T-helper 2 cell (primary cell): ENCODE data around the gene DDN.

Source experiments
- DNase-seq, 5 experiments: peaks; one replicate each; pipeline versions ENCODE4 v3.0.0 to v3.0.0-alpha.2; 2012 to 2022

Gene DDN

GRCh38 chr12:49013428-49013827 lies 14.3 kb upstream of the DDN start:
- no peak for DNase-seq

DNA sequence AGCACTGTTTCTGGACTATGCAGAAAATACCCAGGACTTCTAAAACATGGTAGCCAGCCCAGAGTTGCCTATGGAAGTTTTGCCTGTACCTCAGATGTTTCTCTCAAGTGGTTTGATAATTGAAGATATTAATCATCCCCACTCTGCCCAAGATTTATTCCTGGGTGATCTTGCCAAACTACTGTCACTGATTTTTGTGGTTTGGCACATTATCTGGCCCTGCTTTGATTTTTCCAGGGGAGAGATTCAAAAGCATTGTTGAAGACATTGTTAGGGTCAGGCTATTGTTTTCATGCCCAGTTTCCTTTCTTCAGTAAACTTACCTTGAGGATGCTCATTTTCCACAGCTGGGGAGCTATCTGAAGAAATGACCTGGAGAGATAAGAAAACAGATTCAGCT lies 13.6 kb upstream of the DDN start:
- no peak for DNase-seq

DNA sequence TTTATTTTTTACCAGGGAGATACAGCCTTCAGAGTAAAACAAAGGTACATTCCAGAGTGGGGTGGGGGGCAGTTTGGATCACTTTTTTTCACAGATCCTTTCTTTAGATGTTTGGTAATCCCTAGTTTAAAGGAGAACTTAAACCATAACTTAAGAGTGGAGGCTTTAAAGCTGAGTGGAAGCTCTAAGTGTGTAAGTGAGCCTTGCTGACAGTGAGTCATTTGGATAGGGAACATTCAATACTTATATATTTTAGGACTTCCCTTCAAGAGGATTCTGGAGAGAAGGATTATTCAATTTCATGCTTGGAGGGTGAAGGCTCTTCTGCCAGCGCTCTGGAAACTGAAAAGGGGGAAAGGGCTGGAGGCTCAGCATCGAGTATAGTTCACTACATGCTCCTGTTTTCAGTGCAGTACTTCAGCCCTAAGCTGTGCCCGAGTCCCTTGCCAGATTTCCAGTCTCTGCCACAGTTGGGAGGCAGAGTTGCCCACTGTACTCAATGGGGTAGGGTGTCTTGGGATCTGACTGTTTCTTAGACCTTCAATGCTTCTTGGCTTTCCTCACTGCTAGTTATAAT lies 11.0 kb upstream of the DDN start:
- DNase-seq: no peak

GRCh38 chr12:49008943-49009342 lies 9.8 kb upstream of the DDN start:
- no peak for DNase-seq

- no peak for DNase-seq
Measured at GRCh38 chr12:49000346-49000745, 1.2 kb upstream of the DDN start.

GRCh38 chr12:48998497-48999353 lies 450 bp downstream of the DDN start:
- peak in 2 of 5 experiments; percentile 16 to 37 for DNase-seq

- DNase-seq: peak in 1 of 5 experiments; percentile 26
Measured at GRCh38 chr12:48997719-48998496, 1.3 kb downstream of the DDN start.

GRCh38 chr12:48996794-48997718 lies 2.1 kb downstream of the DDN start:
- peak in 4 of 5 experiments; percentile 47 to 70 (median 52) for DNase-seq

- peak in 2 of 5 experiments; percentile 25 to 40 for DNase-seq
Measured at GRCh38 chr12:48995086-48995879, 3.9 kb downstream of the DDN start.

DNA sequence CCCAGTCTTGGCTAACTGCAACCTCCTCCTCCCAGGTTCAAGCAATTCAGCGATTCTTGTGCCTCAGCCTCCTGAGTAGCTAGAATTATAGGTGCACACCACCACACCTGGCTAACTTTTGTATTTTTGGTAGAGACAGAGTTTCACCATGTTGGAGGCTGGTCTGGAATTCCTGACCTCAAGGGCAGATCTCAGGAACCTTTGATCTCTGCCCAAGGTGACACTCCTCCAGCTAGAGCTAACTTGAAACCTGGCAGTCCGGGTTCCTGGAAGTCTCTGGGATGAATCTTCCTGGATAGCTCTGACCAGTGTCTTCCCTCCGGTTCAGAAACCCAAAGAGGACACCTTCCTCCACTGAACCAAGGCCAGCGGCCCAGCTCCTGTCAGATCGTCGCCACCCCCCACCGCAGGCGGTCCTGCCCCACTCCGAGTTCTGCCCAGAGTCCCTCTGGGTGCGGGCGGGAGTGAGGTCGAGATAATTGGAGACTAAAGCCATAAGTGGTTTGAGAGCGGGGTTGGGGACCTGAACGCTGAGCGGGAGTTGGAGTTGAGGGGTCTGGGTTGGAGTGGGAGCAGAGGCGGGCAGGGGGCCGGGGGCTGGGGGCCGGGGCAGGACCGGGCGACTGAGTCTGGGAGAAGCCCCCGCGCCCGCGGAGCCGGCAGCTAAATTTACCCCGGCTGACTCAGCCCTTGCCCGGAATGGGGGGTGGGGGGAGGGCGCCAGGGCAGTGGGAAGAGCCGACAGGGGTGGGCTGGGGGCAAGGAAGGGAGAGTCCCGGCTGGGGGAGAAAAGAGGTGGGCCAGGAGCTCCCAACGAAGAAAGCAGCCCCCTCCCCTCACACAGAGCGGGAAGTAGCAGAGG lies 4.7 kb downstream of the DDN start:
- no peak for DNase-seq

GRCh38 chr12:48993787-48994186 lies 5.4 kb downstream of the DDN start:
- DNase-seq: no peak

DNA sequence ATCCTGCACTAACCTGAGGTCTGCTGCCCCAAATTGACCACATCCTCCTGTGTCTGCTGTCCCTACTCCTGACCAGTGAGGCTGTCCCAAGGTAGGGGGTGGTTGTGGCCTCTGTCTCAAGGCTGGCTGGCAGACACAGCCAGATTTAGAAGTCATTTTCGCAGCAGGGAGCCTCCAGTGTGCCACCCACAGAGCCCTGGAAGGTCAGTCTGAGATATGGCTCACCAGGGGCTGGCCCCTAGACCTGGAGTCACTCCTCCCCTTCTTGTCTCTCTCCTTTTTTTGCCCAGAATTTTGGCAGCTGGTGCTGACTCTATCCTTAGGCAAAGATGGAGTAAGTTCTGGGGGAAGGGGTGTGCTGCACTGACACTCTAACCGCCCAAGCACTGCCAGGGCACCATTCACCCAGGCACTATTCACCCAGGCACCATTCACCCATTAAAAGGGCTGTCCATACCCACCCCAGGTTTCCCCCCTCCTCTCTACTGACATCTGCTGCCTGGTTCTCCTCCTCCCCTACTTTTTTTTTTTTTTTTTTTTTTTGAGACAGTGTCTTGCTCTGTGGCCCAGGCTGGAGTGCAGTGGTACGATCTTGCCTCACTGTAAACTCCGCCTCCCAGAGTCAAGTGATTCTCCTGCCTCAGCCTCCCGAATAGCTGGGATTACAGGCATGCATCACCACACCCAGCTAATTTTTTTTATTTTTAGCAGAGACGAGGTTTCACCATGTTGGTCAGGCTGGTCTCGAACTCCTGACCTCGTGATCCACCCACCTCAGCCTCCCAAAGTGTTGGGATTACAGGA lies 7.7 kb downstream of the DDN start:
- DNase-seq: no peak

- DNase-seq: no peak
Measured at GRCh38 chr12:48990552-48990951, 8.6 kb downstream of the DDN start.

DNA sequence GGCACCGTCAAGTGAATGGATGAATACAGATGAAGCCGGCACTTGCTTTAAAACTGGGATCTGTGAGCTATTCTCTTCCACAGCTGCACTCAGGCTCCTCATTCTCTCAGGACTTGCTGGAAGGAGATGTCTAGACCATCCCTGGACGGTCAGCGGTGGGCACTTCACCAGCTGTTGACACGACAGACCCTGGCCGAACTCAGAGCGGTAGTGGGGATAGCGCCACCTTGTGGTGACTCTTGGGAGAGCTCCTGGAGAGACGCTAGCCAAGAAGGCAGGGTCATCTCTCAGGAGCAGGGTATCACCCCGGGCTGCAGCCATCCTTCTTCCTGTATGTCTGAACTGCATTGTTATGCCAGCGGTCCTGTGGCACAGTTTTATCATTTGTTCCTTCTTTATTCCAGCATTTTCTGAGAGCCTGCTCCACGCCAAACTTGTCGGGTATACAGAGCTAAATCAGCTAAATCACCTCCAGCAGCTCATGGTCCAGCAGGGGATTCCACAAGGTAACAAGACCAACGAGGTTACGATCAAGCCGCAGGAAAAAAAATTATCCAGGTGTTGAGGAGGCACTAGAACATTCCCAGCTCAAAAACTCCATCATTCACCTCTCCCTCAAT lies 11.0 kb downstream of the DDN start:
- peak; percentile 51 to 65 (median 57) for DNase-seq

DNA sequence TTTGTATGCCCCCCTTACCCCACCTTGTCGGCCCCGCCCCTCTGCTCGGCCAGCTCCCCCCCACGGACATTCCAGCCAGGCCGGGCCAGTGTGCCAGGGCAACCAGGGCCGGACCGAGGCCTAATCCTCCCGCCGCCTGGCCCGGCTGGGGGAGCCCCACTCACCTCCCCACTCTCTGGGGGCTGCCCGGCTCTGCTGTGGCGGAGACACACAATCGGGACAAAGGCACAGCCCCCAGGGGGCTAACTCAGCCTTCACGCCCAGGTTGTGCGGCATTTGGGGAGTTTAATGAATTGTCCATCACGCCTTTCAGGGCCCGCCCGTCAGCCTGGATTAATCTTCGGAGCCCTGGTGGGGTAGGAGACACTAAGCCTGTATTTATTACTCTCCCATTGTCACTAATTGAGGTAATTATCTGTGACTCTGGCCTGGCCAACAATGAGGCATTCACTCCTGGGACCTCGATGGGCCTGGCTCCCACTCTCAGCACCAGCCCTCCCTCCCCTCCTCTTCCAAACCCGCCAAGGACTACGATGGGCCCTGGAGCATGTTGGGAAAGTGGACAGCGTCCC lies 12.4 kb downstream of the DDN start:
- DNase-seq: no peak

DNA sequence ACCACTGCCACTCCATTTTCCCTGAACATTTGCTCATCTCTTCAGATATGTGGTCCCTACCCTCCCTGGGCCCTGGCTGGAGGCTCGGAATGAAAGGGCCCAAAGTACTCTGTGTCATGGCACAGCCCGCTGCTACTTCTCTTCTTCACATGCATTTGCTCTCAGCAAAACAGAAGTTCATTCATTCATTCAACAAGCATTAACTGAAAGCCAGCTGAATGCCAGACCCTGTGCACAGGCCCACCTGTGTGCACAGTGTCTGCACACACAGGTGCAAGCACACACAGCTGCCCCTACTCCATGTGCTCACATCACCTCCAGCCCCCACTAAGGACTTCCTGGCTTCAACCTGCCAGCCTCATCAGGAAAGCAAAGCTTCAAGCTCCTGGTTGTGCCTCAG lies 13.3 kb downstream of the DDN start:
- DNase-seq: no peak

DNA sequence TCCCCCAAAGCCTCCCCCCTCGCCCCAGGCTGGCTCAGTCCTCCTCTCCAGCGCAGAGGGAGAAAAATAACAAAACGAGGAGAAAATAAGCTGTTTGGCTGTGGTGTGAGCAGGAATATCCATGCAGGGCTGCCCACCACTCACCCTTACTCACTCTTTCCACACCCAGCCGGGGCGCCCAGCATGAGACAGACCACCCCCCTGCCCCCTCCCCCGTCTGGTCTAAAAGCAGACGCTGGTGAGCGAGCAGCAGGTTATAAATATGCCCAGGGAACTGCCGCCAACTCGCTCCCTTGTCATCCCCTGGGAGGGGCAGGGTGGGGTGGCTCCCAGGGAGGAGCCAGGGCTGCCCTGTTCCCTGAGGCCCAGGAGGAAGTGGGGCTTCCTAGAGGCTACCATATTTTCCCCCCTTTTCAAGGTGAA lies 13.7 kb downstream of the DDN start:
- DNase-seq: no peak

GRCh38 chr12:48982397-48983080 lies 16.6 kb downstream of the DDN start:
- no peak for DNase-seq
